MM.1S (cell line): ENCODE data around the gene WDR38.

Experiments
- DNase-seq: peaks from one replicate; pipeline ENCODE4 v3.0.0-alpha.2; 2015
- H2AFZ ChIP-seq: fragments of 300-600 bp; sonication (generic); 2 replicates; pipeline ENCODE4 v1.6.0; 2016; ENCODE audit warnings: antibody characterized with exemption, low read length
- H3F3A ChIP-seq: fragments of 300-600 bp; sonication (generic); 2 replicates; pipeline ENCODE4 v1.6.1; 2016; ENCODE audit warnings: mild to moderate bottlenecking, antibody characterized with exemption, low read length, moderate library complexity, mixed read lengths; ENCODE audit not compliant: insufficient read depth
- H3K27ac ChIP-seq: fragments of 300-600 bp; sonication (generic); 2 replicates; pipeline ENCODE4 v1.5.1; 2016; ENCODE audit warnings: mild to moderate bottlenecking, low read length
- H3K27me3 ChIP-seq: fragments of 300-600 bp; sonication (generic); replicated peaks from 2 replicates; pipeline ENCODE4 v1.6.0; 2016; ENCODE audit warnings: low read length; ENCODE audit not compliant: insufficient read depth
- H3K36me3 ChIP-seq: fragments of 300-600 bp; sonication (generic); replicated peaks from 2 replicates; pipeline ENCODE4 v1.6.1; 2016; ENCODE audit warnings: mild to moderate bottlenecking, low read length, mixed read lengths; ENCODE audit not compliant: insufficient read depth
- H3K4me1 ChIP-seq: fragments of 300-600 bp; sonication (generic); 2 replicates; pipeline ENCODE4 v1.6.1; 2016; ENCODE audit warnings: low read length, mixed read lengths
- H3K4me2 ChIP-seq: fragments of 300-600 bp; sonication (generic); 2 replicates; pipeline ENCODE4 v1.6.0; 2016; ENCODE audit warnings: low read depth, low read length
- H3K4me3 ChIP-seq: fragments of 300-600 bp; sonication (generic); 2 replicates; pipeline ENCODE4 v1.5.1; 2016; ENCODE audit warnings: low read length, mixed read lengths
- H3K79me2 ChIP-seq: fragments of 300-600 bp; sonication (generic); 2 replicates; pipeline ENCODE4 v1.6.1; 2016; ENCODE audit warnings: mixed run types, low read length, mixed read lengths
- H3K9ac ChIP-seq: fragments of 300-600 bp; sonication (generic); 2 replicates; pipeline ENCODE4 v1.6.1; 2016; ENCODE audit warnings: low read length, mixed read lengths
- H3K9me2 ChIP-seq: fragments of 300-600 bp; sonication (generic); replicated peaks from 2 replicates; pipeline ENCODE4 v1.6.1; 2016; ENCODE audit warnings: mild to moderate bottlenecking, low read length, mixed read lengths; ENCODE audit not compliant: insufficient read depth
- H3K9me3 ChIP-seq: fragments of 300-600 bp; sonication (generic); replicated peaks from 2 replicates; pipeline ENCODE4 v1.6.1; 2016; ENCODE audit warnings: mild to moderate bottlenecking, low read length, mixed read lengths; ENCODE audit not compliant: insufficient read depth
- H4K20me1 ChIP-seq: fragments of 300-600 bp; sonication (generic); 2 replicates; pipeline ENCODE4 v1.6.1; 2016; ENCODE audit warnings: mild to moderate bottlenecking, low read length, moderate library complexity, mixed read lengths; ENCODE audit not compliant: insufficient read depth
- EZH2 ChIP-seq: fragments of 300-600 bp; sonication (generic); optimal IDR thresholded peaks from 2 replicates; pipeline ENCODE3; 2017; ENCODE audit warnings: low read depth, mild to moderate bottlenecking, antibody characterized with exemption, low read length, mixed read lengths
- EZH2phosphoT487 ChIP-seq: fragments of 300-600 bp; sonication (generic); IDR thresholded peaks from 2 replicates; pipeline ENCODE4 v1.6.1; 2018; ENCODE audit warnings: antibody characterized with exemption, low read length
- TF ChIP-seq, protein P1 (sequence below): fragments of 300-600 bp; sonication (generic); IDR thresholded peaks from 2 replicates; pipeline ENCODE4 v1.5.1; 2016; ENCODE audit warnings: antibody characterized with exemption, low read length, mixed read lengths

Gene WDR38

GRCh38 chr9:124884376-124884775 is 31.1 kb downstream of the WDR38 start:
- H2AFZ ChIP-seq: no peak overlapping the region
- TF ChIP-seq EZH2phosphoT487: no peak
- TF ChIP-seq EZH2: no peak
- TF ChIP-seq, protein P1, sequence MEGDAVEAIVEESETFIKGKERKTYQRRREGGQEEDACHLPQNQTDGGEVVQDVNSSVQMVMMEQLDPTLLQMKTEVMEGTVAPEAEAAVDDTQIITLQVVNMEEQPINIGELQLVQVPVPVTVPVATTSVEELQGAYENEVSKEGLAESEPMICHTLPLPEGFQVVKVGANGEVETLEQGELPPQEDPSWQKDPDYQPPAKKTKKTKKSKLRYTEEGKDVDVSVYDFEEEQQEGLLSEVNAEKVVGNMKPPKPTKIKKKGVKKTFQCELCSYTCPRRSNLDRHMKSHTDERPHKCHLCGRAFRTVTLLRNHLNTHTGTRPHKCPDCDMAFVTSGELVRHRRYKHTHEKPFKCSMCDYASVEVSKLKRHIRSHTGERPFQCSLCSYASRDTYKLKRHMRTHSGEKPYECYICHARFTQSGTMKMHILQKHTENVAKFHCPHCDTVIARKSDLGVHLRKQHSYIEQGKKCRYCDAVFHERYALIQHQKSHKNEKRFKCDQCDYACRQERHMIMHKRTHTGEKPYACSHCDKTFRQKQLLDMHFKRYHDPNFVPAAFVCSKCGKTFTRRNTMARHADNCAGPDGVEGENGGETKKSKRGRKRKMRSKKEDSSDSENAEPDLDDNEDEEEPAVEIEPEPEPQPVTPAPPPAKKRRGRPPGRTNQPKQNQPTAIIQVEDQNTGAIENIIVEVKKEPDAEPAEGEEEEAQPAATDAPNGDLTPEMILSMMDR: no peak
- H3K79me2 ChIP-seq: no peaks in the 10 kb centered on the region
- no peak overlapping the region for H3K9ac ChIP-seq
- H3F3A ChIP-seq: peaks cover 5% of the 10 kb centered on the region
- H3K4me2 ChIP-seq: no peak overlapping the region
- DNase-seq: no peak
- no peaks in the 10 kb centered on the region for H3K27me3 ChIP-seq
- H3K9me3 ChIP-seq: no peaks in the 10 kb centered on the region
- H4K20me1 ChIP-seq: no peaks in the 10 kb centered on the region
- no peaks in the 10 kb centered on the region for H3K9me2 ChIP-seq
- no peaks in the 10 kb centered on the region for H3K36me3 ChIP-seq
- no peaks in the 10 kb centered on the region for H3K4me1 ChIP-seq
- no peak overlapping the region for H3K4me3 ChIP-seq
- H3K27ac ChIP-seq: no peak overlapping the region

GRCh38 chr9:124885551-124885950 is 32.3 kb downstream of the WDR38 start:
- Histone ChIP-seq H3K9me2 (no peaks in the 10 kb centered on the region), H3K4me2 (no peak overlapping the region), H3K27ac (no peak overlapping the region), H3K4me3 (no peak overlapping the region), H3K9ac (no peak overlapping the region), H3K79me2 (no peaks in the 10 kb centered on the region), H3K36me3 (no peaks in the 10 kb centered on the region; the same call in 1 of the 2 replicates), H3K27me3 (no peaks in the 10 kb centered on the region), H2AFZ (no peak overlapping the region), H4K20me1 (no peaks in the 10 kb centered on the region), H3K9me3 (no peaks in the 10 kb centered on the region), H3K4me1 (no peaks in the 10 kb centered on the region), H3F3A (no peaks in the 10 kb centered on the region)
- no peak for TF ChIP-seq EZH2phosphoT487
- no peak for TF ChIP-seq EZH2
- TF ChIP-seq, protein P1: no peak
- DNase-seq: no peak

GRCh38 chr9:124886461-124886860 is 33.2 kb downstream of the WDR38 start:
- no peaks in the 10 kb centered on the region for H3K4me1 ChIP-seq

More at GRCh38 chr9:124886461-124886860, 33.2 kb downstream of the WDR38 start:
- Histone ChIP-seq H3K9ac (no peak overlapping the region), H3K9me3 (no peaks in the 10 kb centered on the region), H3K27me3 (no peaks in the 10 kb centered on the region), H4K20me1 (no peaks in the 10 kb centered on the region), H3K27ac (no peak overlapping the region), H3K4me3 (no peak overlapping the region), H2AFZ (no peak overlapping the region), H3K4me2 (no peak overlapping the region), H3K9me2 (no peaks in the 10 kb centered on the region), H3K36me3 (no peaks in the 10 kb centered on the region; the same call in 1 of the 2 replicates), H3K79me2 (no peaks in the 10 kb centered on the region), H3F3A (no peaks in the 10 kb centered on the region)
- DNase-seq: no peak
- TF ChIP-seq EZH2phosphoT487: no peak
- TF ChIP-seq, protein P1: no peak
- no peak for TF ChIP-seq EZH2
